ENCODE results near the gene ZC4H2. TPM values are rescaled to one million over a fixed set of nuclear protein-coding genes. Genes with fewer than 3 reads are reported as not detected.

ZC4H2 gene
- 5.8 and 7.1 TPM in 2 replicates for total RNA-seq

GRCh38 chrX:64975989-64976672 lies at the start of gene ZC4H2:
Gene ZC4H2 (minus strand): TSS chrX:64976450. CDS start chrX:64976377, 73 bp downstream.

Other genes with a start within 250 kb of the ZC4H2 start
- gene ZC3H12B, start 58.4 kb upstream of the ZC4H2 start, total RNA-seq, result 0.50 and 0.73 TPM in 2 replicates

Data from smooth muscle cell of trachea (primary cell).